Pancreas (tissue), 10 donors: ENCODE data around the gene SEPTIN14. TPM values are rescaled to one million over a fixed set of nuclear protein-coding genes. Genes with fewer than 3 reads are reported as not detected.
A peak's percentile ranks its signal among the peaks of the same experiment; 100 is the strongest.

Experiments
- ATAC-seq, 4 donors: fragments of 200-7000 bp; cut with Tn5 transposase; one replicate each; pipeline versions ENCODE4 v1.8.0 to v1.9.1; 2020; ENCODE audit warnings: mild to moderate bottlenecking in 4 of 4, moderate library complexity in 4 of 4
- DNase-seq, 6 donors: peaks; one replicate each; pipeline ENCODE4 v3.0.0-alpha.2; 2020
- FAIRE-seq: peaks from 2 replicates; lab custom pipeline; 2012; peaks lifted over from hg19 to GRCh38; lab: Jason Lieb, UNC
- H3K27ac ChIP-seq, 4 donors: fragments of 200-600 bp; sonication (generic); 1 replicate in 3 of 4; 2 replicates in 1 of 4; pipeline versions ENCODE4 v1.5.0 to v1.8.0; 2020
- H3K27me3 ChIP-seq, 4 donors: fragments of 200-600 bp; one replicate each; pipeline ENCODE4 v1.8.0; 2021
- H3K36me3 ChIP-seq, 3 donors: fragments of 200-600 bp; sonication (generic) in 1 of 3; one replicate each; pipeline versions ENCODE4 v1.5.0 to v1.8.0; 2020 to 2021
- H3K4me1 ChIP-seq, 3 donors: fragments of 200-600 bp; one replicate each; pipeline ENCODE4 v1.8.0; 2021
- H3K4me3 ChIP-seq, 4 donors: fragments of 200-600 bp; sonication (generic) in 2 of 4; one replicate each; pipeline versions ENCODE4 v1.5.0 to v1.8.0; 2020 to 2021
- H3K9me3 ChIP-seq, 4 donors: fragments of 200-600 bp; one replicate each; pipeline ENCODE4 v1.8.0; 2021
- WGBS, 2 donors: extraction: QIAGEN DNeasy Blood & Tissue Kit; methylation state at CpG; one replicate each; pipeline ENCODE4 v1.1.7; 2013; 5-methylcytosine and 5-hydroxymethylcytosine counted together
- intact Hi-C, 3 donors: fragments of 100-400 bp; cut with DNase I; formaldehyde crosslinking; loops; one replicate each; pipeline versions ENCODE4 v1.11.1 to v1.14.2; 2022
- polyA plus RNA-seq, 2 donors: library from polyadenylated mRNA; stranded (reverse); fragments of 200-250 nt; gene quantifications; one replicate each; pipeline ENCODE4 v1.2.3, GENCODE V29; 2013
- total RNA-seq, 6 donors: library from RNA; stranded (reverse); fragmentation: NEBNext Ultra II Directional in 4 of 6; extraction: Animal tissue kit (Norgen Biotek cat#: 25700) in 4 of 6; gene quantifications; one replicate each; pipeline versions ENCODE4 v1.2.1 to v1.2.4, GENCODE V29; 2021 to 2023
- TF ChIP-seq, protein P1 (sequence below), 4 donors: fragments of 200-600 bp; sonication (generic) in 3 of 4; IDR thresholded peaks; one replicate each; pipeline versions ENCODE4 v1.5.0 to v1.8.0; 2021; ENCODE audit warnings: antibody characterized with exemption in 4 of 4
- donor health status: healthy with polysubstance abuse.
- donor health status: DM: no; HTN: no; CAD: no; lungs with moderate emphysema.
- donor health status: DM: no; HTN: no; CAD: no.
- donor health status: control.
- donor health status: control.
- donor health status: Bipolar disorder and iron deficiency.
- donor health status: DM: yes; HTN: yes; CAD: no.
- donor health status: DM: no; HTN: no; CAD: no.
- donor health status: DM: no; HTN: no; CAD: no.
- donor health status: DM: yes; HTN: yes; CAD: no.

SEPTIN14 gene
- total and polyA plus RNA-seq, 8 donors, result not detected

DNA sequence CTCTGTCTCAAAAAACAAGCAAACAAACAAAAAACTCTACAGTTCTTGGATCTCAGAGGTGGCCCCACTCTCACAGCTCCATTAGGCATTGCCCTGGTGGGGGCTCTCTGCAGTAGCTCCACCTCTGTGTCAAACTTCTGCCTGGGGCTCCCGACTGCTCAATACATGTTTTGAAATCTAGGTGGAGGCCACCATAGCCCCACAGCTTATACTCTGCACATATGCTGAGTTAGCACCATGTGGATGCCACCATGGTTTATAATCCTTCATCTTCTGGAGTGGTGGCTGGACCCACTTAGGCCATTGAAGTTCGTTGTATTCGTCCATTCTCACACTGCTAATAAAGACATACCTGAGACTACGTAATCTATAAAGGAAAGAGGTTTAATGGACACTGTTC, 78.4 kb downstream of the SEPTIN14 start:
- H3K27me3 ChIP-seq, result no peaks in the 10 kb centered on the region
- intact Hi-C loops, result no loop called here
- ATAC-seq (no peak), DNase-seq (no peak), FAIRE-seq (no peak)
- no peaks in the 10 kb centered on the region for H3K9me3 ChIP-seq
- 52 to 75% methylated on average over 4 of the region's 4 CpGs for WGBS, 2 donors
- H3K4me3 ChIP-seq, result no peak overlapping the region
- H3K27ac ChIP-seq, result no peak overlapping the region
- H3K4me1 ChIP-seq, result no peaks in the 10 kb centered on the region
- no peaks in the 10 kb centered on the region for H3K36me3 ChIP-seq
- TF ChIP-seq, protein P1, sequence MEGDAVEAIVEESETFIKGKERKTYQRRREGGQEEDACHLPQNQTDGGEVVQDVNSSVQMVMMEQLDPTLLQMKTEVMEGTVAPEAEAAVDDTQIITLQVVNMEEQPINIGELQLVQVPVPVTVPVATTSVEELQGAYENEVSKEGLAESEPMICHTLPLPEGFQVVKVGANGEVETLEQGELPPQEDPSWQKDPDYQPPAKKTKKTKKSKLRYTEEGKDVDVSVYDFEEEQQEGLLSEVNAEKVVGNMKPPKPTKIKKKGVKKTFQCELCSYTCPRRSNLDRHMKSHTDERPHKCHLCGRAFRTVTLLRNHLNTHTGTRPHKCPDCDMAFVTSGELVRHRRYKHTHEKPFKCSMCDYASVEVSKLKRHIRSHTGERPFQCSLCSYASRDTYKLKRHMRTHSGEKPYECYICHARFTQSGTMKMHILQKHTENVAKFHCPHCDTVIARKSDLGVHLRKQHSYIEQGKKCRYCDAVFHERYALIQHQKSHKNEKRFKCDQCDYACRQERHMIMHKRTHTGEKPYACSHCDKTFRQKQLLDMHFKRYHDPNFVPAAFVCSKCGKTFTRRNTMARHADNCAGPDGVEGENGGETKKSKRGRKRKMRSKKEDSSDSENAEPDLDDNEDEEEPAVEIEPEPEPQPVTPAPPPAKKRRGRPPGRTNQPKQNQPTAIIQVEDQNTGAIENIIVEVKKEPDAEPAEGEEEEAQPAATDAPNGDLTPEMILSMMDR (IDR thresholded peaks at IDR 0.05), result no peak

DNA sequence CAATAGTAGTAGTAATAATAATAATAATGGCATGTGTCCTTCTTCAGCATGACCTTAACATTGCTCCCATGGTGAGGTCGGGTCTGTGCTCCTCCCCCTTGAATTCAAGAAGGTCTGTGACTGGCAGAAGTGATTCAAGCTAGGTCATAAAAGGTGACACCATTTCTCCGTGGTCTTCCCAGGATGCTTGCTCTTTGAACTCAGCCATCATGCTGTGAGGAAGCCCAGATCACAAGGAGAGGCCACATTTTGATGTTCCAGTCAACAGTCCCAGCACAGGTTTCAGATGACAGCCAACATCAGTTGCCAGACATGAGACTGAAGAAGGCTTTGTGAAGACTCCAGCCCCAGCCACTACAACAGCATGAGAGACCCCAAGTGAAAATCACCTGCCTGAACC, 83.9 kb downstream of the SEPTIN14 start:
- Histone ChIP-seq H3K9me3 (no peaks in the 10 kb centered on the region), H3K27ac (no peak overlapping the region), H3K36me3 (no peaks in the 10 kb centered on the region), H3K27me3 (no peaks in the 10 kb centered on the region), H3K4me3 (no peak overlapping the region), H3K4me1 (peaks cover 0 to 8% (median 0%) of the 10 kb centered on the region in 3 donors)
- DNase-seq (no peak), FAIRE-seq (no peak), ATAC-seq (no peak)
- WGBS, 2 donors, result 23 to 38% methylated on average over 2 of the region's 2 CpGs
- TF ChIP-seq, protein P1 (IDR thresholded peaks at IDR 0.05), result no peak
- intact Hi-C loops, result no loop called here

DNA sequence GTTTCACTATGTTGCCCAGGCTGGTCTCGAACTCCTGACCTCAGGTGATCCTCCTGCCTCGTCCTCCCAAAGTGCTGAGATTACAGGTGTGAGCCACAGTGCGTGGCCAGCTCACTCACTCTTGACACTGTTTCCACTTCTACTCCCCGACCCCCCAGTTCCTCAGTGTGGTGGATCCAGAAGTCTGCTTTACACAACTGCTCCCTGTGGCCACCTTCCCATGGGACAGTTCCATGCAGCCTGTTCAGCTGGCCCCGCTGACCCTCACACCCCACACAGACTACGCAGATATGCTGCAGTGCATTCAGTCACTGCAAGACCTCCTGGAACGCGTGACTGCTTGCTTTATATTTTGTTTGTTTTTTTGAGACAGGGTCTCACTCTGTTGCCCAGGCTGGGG, 86.4 kb downstream of the SEPTIN14 start:
- no peak for FAIRE-seq
- intact Hi-C loops, result no loop called here
- 95 to 97% methylated on average over 8 of the region's 8 CpGs for WGBS, 2 donors

DNA sequence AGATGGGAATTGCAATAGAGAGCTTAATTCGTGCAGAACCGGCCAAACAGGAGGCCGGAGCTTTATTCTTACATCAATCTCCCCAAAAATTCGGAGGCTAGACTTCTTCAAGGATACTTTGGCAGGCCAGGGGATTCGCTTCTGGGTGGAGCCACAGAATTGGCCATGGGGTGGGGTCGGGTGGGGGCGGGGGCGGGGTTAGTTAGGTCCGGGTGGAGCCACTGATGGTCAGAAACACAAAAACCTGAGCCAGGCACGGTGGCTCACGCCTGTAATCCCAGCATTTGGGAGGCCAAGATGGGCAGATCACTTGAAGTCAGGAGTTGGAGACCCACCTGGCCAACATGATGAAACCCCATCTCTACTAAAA, 87.5 kb downstream of the SEPTIN14 start:
- Histone ChIP-seq H3K4me1 (peaks cover 0 to 8% (median 0%) of the 10 kb centered on the region in 3 donors), H3K27me3 (no peaks in the 10 kb centered on the region), H3K36me3 (no peaks in the 10 kb centered on the region), H3K9me3 (no peaks in the 10 kb centered on the region), H3K4me3 (no peak overlapping the region), H3K27ac (peak overlapping the region in 2 of 4 donors; percentile 68)
- WGBS, 2 donors, result 35 to 40% methylated on average over 11 of the region's 11 CpGs
- TF ChIP-seq, protein P1 (IDR thresholded peaks at IDR 0.05), result no peak
- DNase-seq, result no peak
- intact Hi-C loops, result no loop called here
- peak in 1 of 4 donors; percentile 22 for ATAC-seq
- FAIRE-seq, result no peak

More for the DNA sequence above, 86.4 kb downstream of the SEPTIN14 start:
- ATAC-seq (no peak), DNase-seq (no peak)
- Histone ChIP-seq H3K4me1 (peaks cover 0 to 8% (median 0%) of the 10 kb centered on the region in 3 donors), H3K27ac (no peak overlapping the region), H3K9me3 (no peaks in the 10 kb centered on the region), H3K27me3 (no peaks in the 10 kb centered on the region), H3K36me3 (no peaks in the 10 kb centered on the region), H3K4me3 (no peak overlapping the region)
- TF ChIP-seq, protein P1 (IDR thresholded peaks at IDR 0.05), result no peak

DNA sequence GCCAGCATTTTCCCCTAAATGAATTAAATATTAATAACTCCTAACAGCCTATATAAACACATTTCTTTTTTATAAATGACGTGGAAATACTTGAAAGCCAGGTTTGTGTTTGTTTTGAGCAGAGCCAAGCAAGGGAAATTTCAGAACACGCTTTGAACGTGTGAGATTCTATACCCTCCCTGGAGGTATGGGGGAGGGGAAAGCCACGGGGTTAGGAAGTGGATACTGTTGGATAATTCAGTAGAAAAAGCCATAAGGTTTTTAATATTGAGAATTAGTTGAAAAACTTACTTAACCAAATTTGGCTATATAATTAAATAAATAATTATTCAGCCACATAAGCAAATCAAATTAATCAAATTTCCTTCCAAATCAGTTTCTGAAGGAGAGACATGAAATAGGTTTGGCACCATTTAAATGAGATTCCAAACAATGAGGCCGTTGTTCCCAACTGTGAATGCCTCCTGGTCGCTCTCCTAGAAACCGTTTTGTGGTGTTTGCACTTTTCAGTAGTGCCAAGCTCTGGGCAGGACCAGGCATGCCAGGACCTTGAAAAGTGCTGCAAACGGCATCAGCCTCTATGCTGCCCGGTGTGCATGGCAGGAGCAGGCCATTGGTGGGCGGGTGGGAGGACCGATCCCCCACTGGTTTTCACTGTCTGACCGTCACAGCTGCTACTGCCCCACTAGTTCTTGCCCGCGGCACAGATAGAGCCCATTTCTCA, 88.1 kb downstream of the SEPTIN14 start:
- Histone ChIP-seq H3K36me3 (no peaks in the 10 kb centered on the region), H3K27me3 (no peaks in the 10 kb centered on the region), H3K4me3 (no peak overlapping the region), H3K9me3 (no peaks in the 10 kb centered on the region), H3K4me1 (peaks cover 0 to 8% (median 0%) of the 10 kb centered on the region in 3 donors), H3K27ac (peak overlapping the region in 3 of 4 donors; percentile 45 to 68 (median 68))
- DNase-seq (peak in 4 of 6 donors; percentile 23 to 53 (median 30)), FAIRE-seq (no peak), ATAC-seq (peak; percentile 87 to 98 (median 96))
- TF ChIP-seq, protein P1 (IDR thresholded peaks at IDR 0.05), result no peak
- 16 to 27% methylated on average over 14 of the region's 14 CpGs for WGBS, 2 donors
- intact Hi-C loops, result no loop called here
